Brain microvascular endothelial cell (primary cell): ENCODE measurements around the gene SLC35B1.

ENCODE experiments used
- DNase-seq: peaks from one replicate; pipeline ENCODE4 v3.0.0-alpha.2; 2020
- H3K27ac ChIP-seq: fragments of 250-450 bp; sonication (Bioruptor Pico); 2 replicates; pipeline ENCODE4 v1.5.1; 2020; ENCODE audit warnings: mild to moderate bottlenecking, moderate library complexity
- H3K27me3 ChIP-seq: fragments of 250-450 bp; sonication (Bioruptor Pico); replicated peaks from 2 replicates; pipeline ENCODE4 v1.5.1; 2020; ENCODE audit warnings: mild to moderate bottlenecking
- H3K36me3 ChIP-seq: fragments of 250-450 bp; sonication (Bioruptor Pico); replicated peaks from 2 replicates; pipeline ENCODE4 v1.5.1; 2020; ENCODE audit warnings: mild to moderate bottlenecking
- H3K4me3 ChIP-seq: 2 replicates; pipeline ENCODE4 v1.5.1; 2011; ENCODE audit warnings: low read depth, mild to moderate bottlenecking, control low read depth, low read length, moderate library complexity
- CTCF ChIP-seq: IDR thresholded peaks from 2 replicates; pipeline ENCODE4 v1.5.1; 2011; ENCODE audit warnings: low read depth, mild to moderate bottlenecking, moderate library complexity, low read length, control low read depth, inconsistent platforms; ENCODE audit errors: missing control alignments
- in situ Hi-C: cut with HindIII; loops from 2 replicates; pipeline ENCODE4 v1.10.0; 2017; ENCODE audit warnings: low sequenced_read_pairs, low pct_ligation_motif_present

The SLC35B1 gene

DNA sequence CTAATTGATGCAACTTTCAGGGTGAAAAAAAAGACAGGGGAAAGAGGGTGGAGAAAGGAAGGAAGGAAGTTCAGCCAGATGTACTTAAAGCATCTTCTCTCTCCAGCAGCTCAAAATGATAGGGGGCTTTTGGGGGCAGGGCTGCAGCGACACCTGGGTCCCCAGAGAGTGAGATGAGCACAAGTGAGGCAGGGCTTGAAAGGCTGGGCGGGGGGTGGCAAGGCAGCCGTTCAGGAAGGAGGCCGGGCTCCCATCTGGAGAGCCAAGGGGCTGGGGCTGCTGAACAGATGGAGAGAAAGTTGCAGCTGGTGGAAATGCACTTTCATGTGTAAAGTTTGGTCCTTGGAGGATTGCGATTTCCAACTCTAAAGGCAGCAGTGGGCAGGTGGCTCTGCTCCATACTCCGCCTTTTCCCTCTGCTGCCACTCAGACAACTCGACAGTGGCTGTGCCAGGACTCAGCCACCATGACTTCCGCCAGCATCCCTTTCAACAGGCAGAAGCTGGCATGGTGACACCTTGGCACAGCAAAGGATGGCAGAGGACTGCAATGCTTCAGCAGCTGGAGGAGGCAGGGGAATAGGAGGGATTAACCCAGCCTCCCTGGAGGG is 7.7 kb downstream of the SLC35B1 start:
- H3K27ac ChIP-seq: no peak overlapping the region
- peaks cover 43% of the 10 kb centered on the region for H3K36me3 ChIP-seq
- no peak for DNase-seq
- no peak for TF ChIP-seq CTCF
- no peaks in the 10 kb centered on the region for H3K27me3 ChIP-seq
- in situ Hi-C loops: no loop called here
- H3K4me3 ChIP-seq: no peak overlapping the region

GRCh38 chr17:49698005-49698404 is 9.8 kb downstream of the SLC35B1 start:
- H3K4me3 ChIP-seq: no peak overlapping the region
- in situ Hi-C loops: no loop called here
- H3K36me3 ChIP-seq: peaks cover 27% of the 10 kb centered on the region
- H3K27ac ChIP-seq: no peak overlapping the region
- H3K27me3 ChIP-seq: no peaks in the 10 kb centered on the region
- DNase-seq: no peak
- TF ChIP-seq CTCF: no peak

GRCh38 chr17:49696233-49696761 is 11.5 kb downstream of the SLC35B1 start:
- Histone ChIP-seq H3K27me3 (no peaks in the 10 kb centered on the region), H3K36me3 (peaks cover 15% of the 10 kb centered on the region), H3K4me3 (no peak overlapping the region), H3K27ac (no peak overlapping the region)
- DNase-seq: no peak
- in situ Hi-C loops: no loop called here
- TF ChIP-seq CTCF: no peak

DNA sequence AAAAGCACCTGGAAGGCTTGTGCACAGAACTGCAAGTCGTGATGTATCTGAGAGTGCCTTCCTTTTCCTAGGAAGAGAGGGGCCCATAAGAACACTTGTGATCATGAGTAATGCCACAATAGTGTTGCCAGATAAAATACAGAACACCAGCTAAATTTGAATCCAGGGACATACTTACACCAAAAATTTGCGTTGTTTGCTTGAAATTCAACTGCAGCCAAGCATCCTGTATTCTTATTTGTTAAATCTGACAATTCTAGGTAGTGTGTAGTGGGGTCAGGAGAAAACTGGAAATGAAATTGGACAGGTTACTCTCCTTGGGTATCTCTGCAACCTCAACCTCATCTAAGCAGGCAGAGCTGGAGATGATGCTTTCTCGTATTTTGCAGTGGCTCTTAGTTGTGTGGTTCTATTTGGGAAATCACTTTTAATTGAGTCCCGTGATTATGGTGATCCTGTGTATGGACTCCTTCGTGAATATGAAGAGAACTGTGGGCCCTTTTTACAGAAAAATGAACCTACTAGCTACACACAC is 12.0 kb downstream of the SLC35B1 start:
- no peaks in the 10 kb centered on the region for H3K27me3 ChIP-seq
- DNase-seq: no peak
- no peak for TF ChIP-seq CTCF
- H3K36me3 ChIP-seq: peaks cover 10% of the 10 kb centered on the region
- H3K27ac ChIP-seq: no peak overlapping the region
- in situ Hi-C loops: no loop called here
- H3K4me3 ChIP-seq: no peak overlapping the region

DNA sequence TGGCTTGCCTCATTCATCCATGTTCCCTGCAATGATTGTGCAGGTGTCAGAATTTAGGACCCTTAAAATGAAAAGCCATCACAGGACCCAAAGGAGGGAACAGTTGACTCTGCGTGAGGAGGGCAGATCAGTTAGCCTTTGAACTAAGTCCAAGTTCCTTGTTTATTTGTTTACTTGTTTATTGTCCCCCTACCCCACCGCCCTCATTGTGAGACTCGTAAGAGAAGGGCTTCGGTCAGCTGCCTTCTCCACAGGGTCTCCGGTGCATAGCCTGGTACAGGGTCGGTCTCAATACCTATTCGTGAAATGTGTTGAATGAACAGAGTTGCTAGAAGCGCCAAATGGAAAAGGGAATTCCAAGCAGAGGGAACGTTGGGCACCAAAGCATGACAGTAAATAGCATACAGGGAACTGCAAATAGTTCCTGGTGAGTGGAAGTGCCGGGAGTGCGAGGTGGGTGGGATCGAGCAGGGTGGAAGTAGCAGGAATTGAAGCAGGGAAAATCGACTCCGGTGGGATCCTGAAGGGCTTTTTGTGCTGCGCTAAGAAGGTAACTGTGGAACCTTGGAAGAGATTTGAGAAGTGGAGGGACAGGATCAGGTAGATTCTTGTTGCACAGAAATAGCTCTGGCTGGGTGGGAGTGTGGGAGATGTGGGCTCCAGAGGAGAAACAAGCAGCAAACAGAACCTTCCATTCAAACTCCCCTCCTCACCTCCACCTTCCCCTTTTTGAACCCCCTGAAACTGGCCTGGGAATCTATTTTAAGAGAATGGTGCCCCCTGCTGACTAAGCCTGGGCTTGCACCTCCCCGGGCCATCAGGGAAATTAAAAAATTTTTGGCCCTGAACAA is 12.7 kb downstream of the SLC35B1 start:
- TF ChIP-seq CTCF: peak; percentile 93
- H3K4me3 ChIP-seq: no peak overlapping the region
- H3K36me3 ChIP-seq: peaks cover 3% of the 10 kb centered on the region
- H3K27ac ChIP-seq: no peak overlapping the region
- DNase-seq: no peak
- no peaks in the 10 kb centered on the region for H3K27me3 ChIP-seq
- in situ Hi-C loops: no loop called here
